ENCODE results near the gene CRYBG1. TPM values are rescaled to one million over a fixed set of nuclear protein-coding genes. Genes with fewer than 3 reads are reported as not detected.

CRYBG1 gene
- total RNA-seq, 1 donor from 2014 or later = 27.9 TPM

GRCh38 chr6:106600329-106600728, 239.8 kb downstream of the CRYBG1 start:
- no peak for DNase-seq
- H3K9me3 ChIP-seq = no peaks in the 10 kb centered on the region
- H3K4me1 ChIP-seq = no peaks in the 10 kb centered on the region
- no peaks in the 10 kb centered on the region for H3K27me3 ChIP-seq (ENCODE audit: low read depth)
- intact Hi-C loops (cut with DNase I) = no loop called here
- H3K27ac ChIP-seq = no peak overlapping the region
- ATAC-seq = no peak
- H3K36me3 ChIP-seq = no peaks in the 10 kb centered on the region
- no peak overlapping the region for H3K4me3 ChIP-seq
- TF ChIP-seq CTCF (IDR thresholded peaks at IDR 0.05) = no peak

- DNase-seq = no peak
- Histone ChIP-seq H3K27me3 (ENCODE audit: low read depth) (no peaks in the 10 kb centered on the region), H3K36me3 (no peaks in the 10 kb centered on the region), H3K27ac (no peak overlapping the region), H3K9me3 (no peaks in the 10 kb centered on the region), H3K4me3 (no peak overlapping the region), H3K4me1 (no peaks in the 10 kb centered on the region)
- peak; percentile 75 to 81 for ATAC-seq
- intact Hi-C loops (cut with DNase I) = no loop called here
- TF ChIP-seq CTCF (IDR thresholded peaks at IDR 0.05) = peak; percentile 63
Measured at GRCh38 chr6:106608080-106608668, 247.7 kb downstream of the CRYBG1 start.

- ATAC-seq = no peak
- DNase-seq = no peak
- intact Hi-C loops (cut with DNase I) = no loop called here
- TF ChIP-seq CTCF (IDR thresholded peaks at IDR 0.05) = no peak
- Histone ChIP-seq H3K27me3 (ENCODE audit: low read depth) (no peaks in the 10 kb centered on the region), H3K9me3 (no peaks in the 10 kb centered on the region), H3K36me3 (peaks cover 5% of the 10 kb centered on the region), H3K4me1 (no peaks in the 10 kb centered on the region), H3K4me3 (no peak overlapping the region), H3K27ac (no peak overlapping the region)
Measured at GRCh38 chr6:106609699-106610098, 249.2 kb downstream of the CRYBG1 start.

GRCh38 chr6:106611030-106611429, 250.5 kb downstream of the CRYBG1 start:
- Histone ChIP-seq H3K9me3 (no peaks in the 10 kb centered on the region), H3K27me3 (ENCODE audit: low read depth) (no peaks in the 10 kb centered on the region), H3K4me3 (no peak overlapping the region), H3K36me3 (peaks cover 5% of the 10 kb centered on the region), H3K4me1 (no peaks in the 10 kb centered on the region), H3K27ac (no peak overlapping the region)
- ATAC-seq (no peak), DNase-seq (no peak)
- no peak for TF ChIP-seq CTCF (IDR thresholded peaks at IDR 0.05)
- intact Hi-C loops (cut with DNase I) = no loop called here

- H3K9me3 ChIP-seq = no peaks in the 10 kb centered on the region
- no peak overlapping the region for H3K4me3 ChIP-seq
- H3K4me1 ChIP-seq = no peaks in the 10 kb centered on the region
- H3K36me3 ChIP-seq = peaks cover 5% of the 10 kb centered on the region
- ATAC-seq = no peak
- H3K27ac ChIP-seq = no peak overlapping the region
- intact Hi-C loops (cut with DNase I) = no loop called here
- TF ChIP-seq CTCF (IDR thresholded peaks at IDR 0.05) = no peak
- no peak for DNase-seq
- H3K27me3 ChIP-seq (ENCODE audit: low read depth) = no peaks in the 10 kb centered on the region
Measured at GRCh38 chr6:106612671-106613416, 252.3 kb downstream of the CRYBG1 start.

Measured in lower lobe of right lung (tissue), 2 donors.